NCI-H2107 (cell line): ENCODE results near the gene C22orf15.
A peak's percentile ranks its signal among the peaks of the same experiment; 100 is the strongest.

Experiments used
- DNase-seq: peaks from one replicate; lab custom pipeline; 2025; lab: John Stamatoyannopoulos, UW

The C22orf15 gene

GRCh38 chr22:23750714-23751440 lies 11.9 kb upstream of the C22orf15 start, which contains the start of gene ZNF70:
ZNF70 (minus strand) TSS chr22:23751112; CDS start chr22:23745140, 5,972 bp downstream.
- peak; percentile 47 for DNase-seq

- no peak for DNase-seq
Measured at GRCh38 chr22:23751441-23751996, 11.3 kb upstream of the C22orf15 start.

DNA sequence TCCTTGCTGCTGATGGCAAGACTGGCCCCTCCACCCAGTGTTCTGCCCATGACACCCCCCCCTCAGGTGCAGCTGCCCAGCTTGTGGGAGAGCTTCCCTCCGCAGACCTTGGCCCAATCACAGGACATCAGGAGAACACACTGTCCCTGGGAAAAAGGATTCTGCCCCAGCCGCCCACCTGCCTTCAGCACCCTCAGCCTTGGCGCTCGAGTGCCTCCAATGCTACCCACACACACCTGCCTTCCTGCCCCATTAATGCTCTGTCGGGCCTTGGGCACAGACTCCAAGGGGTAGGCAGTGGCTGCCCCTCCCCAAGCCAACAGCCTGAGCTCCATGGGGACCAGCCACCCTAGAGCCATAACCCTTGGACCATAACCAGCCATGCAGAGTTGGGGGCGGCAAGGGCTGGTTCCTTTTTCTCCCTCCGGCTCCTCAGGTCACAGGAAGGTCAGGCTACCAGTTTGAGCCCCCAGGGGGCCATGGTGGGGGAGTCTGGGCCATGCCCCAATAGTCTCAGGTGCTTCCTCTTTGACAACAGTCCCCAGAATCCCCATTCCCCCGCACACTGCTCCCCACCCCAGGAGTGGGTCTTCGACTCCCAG lies 10.6 kb upstream of the C22orf15 start:
- no peak for DNase-seq

DNA sequence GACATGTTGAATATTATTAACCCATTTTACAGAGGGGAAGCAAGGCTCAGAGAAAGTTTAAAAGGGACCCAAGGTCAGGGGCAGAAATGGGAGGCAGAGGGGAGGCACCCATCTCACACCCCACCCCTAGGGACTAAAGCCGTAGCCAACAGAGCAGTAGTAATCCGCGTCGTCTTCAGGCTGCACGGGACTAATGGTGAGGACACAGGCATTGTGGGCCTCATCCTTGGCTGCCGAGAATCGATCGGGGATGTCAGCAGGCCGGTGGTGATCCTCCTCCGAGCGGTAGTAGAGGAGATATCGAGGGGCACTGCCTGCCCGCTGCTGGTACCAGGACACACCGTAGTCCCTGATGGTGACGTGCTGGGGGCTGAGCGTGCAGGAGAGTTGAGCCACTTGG lies 10.0 kb upstream of the C22orf15 start:
- no peak for DNase-seq

DNA sequence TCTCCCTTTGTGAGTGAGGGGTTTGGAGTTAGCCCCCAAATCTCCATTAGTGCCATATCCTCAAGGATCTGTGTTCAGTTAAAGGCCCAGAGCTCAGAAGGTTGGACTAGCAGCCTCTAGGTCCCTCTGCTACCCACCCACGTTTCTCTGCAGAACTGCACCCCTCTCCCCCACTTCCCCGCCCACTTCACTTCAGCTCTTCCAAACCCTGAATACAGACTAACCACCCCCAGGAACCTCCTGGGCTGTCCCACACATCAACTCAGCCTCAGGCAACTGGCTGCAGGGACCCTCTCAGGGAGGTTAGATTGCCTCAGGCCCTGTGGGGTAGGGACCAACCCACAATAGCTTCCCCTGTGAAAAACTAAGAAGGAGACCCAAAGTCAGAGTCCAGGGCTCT lies 9.4 kb upstream of the C22orf15 start:
- DNase-seq = no peak

GRCh38 chr22:23754220-23754919 lies 8.4 kb upstream of the C22orf15 start, which contains the start of gene VPREB3:
VPREB3 (minus strand) TSS chr22:23754425; CDS start chr22:23754363, 62 bp downstream.
- DNase-seq = no peak

DNA sequence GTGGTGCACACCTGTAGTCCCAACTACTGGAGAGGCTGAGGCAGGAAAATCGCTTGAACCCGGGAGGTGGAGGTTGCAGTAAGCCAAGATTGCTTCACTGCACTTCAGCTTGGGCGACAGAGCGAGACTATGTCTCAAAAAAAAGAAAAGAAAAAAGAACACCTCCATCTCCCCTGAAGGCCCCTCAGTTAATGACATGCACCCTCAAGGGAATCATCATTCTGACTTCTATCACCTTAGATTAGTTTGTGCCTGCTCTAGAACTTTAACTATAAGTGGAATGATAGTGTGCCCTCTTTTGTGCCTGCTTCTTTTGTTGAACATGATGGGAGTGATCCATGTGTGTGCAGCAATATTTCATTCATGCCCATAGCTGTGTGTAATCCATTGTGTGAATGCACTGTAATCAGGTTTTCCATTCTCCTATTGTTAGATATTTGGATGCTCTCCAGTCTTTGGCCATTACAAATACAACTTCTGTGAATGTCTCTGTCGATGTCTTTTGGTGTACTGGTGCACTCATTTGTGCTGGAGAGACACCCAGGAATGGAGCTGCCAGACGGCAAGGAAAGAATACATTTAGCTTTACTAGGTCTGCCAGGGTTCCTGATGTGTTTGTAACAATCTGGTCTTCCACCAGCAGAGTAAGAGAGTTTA lies 7.7 kb upstream of the C22orf15 start:
- no peak for DNase-seq

GRCh38 chr22:23755711-23756110 lies 7.1 kb upstream of the C22orf15 start:
- DNase-seq = no peak

- DNase-seq = no peak
Measured at GRCh38 chr22:23756891-23757290, 5.9 kb upstream of the C22orf15 start.

DNA sequence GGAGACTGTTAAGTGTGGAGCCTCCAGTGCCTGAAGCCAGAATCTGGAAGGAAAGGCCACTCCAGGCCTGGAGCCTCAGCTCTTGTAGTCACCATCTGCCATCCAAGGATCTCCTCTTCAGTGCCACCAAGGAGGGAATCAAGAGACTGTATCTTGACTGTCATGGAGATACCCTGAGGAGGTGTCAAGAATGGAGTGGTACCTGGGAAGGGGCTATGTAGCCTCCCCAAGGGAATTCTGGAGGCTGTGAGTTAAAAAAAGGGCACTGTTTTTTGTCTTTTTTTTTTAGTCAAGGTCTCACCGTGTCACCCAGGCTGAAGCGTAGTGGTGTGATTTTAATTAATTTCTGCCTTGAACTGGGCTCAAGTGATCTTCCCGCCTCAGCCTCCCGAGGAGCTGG lies 3.2 kb upstream of the C22orf15 start:
- DNase-seq = no peak

DNA sequence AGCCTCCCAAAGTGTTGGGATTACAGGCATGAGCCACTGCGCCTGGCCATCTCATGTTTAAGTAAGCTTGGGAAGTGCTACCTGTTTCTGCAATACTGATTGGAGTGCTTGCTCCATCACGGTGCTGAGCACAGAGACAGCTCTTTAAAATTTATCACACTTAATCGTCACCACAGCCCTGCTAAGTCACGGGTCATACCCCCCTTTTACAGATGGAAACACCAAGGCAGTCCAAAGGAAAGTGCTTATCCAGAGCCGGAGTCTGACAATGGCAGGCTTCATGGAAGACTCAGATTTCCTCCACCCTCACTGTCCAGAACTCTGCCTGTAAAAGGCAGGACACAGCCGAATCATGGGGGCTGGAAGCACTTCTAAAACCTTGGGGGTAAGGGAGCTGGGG lies 2.7 kb upstream of the C22orf15 start:
- no peak for DNase-seq

DNA sequence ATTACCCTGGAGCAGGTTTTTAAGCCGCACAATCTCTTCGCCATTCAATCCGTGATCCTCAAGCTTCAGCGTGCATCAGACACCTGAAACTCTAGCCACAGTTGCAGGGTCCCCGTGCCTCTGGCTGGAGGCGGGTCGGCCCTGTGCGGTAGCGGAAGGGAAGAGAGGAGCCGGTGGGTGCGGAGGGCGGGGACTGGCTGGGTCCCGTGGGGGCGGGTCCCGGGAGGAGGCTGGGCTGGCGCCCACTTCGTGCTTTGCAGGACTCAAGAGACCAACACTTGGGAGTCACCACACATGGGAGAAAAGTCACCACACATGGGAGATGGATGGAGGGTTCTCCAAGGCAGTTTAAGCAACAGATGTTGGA lies 772 bp downstream of the C22orf15 start:
- no peak for DNase-seq

DNA sequence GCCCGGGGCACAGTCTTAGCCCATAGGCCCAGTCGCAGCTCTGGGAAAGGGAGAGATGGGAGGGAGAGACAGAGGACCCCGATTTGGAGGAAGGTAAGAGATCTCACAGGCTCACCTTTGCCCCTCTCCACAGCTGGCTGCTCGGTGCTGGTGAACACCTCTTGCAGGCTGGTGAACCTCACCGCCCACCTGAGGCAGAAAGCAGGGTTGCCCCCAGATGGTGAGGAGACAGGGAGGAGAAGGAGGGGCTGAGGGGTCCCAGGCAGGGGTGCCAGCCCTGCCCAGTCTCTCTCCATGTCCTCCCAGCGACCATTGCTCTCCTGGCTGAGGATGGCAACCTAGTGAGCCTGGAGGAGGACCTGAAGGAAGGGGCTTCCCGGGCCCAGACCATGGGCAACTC lies 1.2 kb downstream of the C22orf15 start:
- no peak for DNase-seq

DNA sequence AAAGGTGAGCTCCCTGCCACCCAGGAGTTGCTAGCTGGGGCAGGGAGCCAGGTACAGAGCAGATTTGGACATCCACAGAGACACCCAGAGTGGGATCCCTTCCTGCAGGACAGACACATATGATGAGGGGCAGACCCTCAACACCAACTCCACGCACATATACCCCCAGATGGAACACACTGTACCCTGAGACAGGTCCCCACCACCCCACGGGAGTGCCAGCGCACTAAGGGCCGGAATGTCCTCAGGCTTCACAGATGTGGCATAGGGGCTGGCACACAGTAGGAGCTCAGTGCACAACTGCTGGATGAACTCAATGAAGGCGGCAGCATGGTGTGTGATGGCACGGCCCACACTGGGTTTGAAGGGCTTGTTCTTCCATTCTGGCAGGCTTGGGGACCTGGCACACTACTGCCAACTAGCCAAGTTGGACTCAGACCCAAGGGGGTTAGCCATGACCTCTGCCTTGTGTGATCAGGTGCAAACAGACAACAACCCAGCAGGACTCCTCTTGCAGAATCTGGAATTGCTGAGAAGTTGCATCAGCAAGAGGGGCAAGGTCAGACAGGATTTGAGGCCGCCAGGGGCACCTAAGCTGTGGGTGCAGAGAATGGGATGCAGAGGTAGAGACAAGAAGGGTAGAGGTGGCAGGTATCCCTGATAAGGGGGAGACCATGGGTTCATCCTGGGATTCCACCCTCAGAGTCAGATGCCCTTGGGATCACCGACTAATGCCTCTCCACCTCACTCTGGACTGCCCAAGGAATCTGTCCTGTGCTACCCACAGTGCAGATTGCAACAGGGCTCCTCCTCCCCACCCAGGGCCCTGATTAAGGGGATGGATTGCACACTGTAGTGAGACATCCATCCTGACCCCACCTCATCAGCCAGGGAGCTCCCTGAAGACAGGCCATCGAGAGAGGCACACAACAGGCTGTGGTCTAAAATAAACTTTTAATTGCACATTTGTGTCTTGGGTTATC lies 2.4 kb downstream of the C22orf15 start:
- no peak for DNase-seq

DNA sequence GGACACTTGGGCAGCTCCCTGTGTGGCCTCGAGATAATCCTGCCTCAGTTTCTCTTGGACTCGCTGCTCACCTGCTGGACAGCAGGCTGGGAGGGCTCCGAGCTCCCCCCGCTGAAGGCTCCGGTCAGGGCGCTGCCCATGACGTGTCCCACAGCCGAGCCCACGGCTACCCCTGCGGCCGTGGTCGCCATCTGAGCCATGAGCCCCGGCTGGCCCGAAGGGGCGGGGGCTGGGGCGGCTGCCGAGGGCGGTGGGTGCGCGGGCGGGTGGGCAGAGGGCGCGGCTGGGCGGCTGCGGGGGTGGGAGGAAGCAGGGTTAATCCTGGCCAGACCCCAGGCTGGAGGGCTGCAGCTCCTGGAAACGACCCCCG lies 4.5 kb downstream of the C22orf15 start:
- no peak for DNase-seq

GRCh38 chr22:23767673-23768548 lies 5.1 kb downstream of the C22orf15 start, which contains the start of gene CHCHD10:
CHCHD10 (minus strand) TSS chr22:23767972; CDS start chr22:23767874, 98 bp downstream.
- peak; percentile 45 for DNase-seq

GRCh38 chr22:23769321-23769965 lies 6.7 kb downstream of the C22orf15 start:
- DNase-seq = no peak

- DNase-seq = no peak
Measured at GRCh38 chr22:23772315-23772648, 9.5 kb downstream of the C22orf15 start.

- DNase-seq = no peak
Measured at GRCh38 chr22:23772649-23773473, 10.1 kb downstream of the C22orf15 start, which contains the start of gene MMP11. MMP11 (plus strand) TSS chr22:23772849; CDS start chr22:23772871, 22 bp downstream.
